Measurements from ENCODE around the gene AP1G2.

GRCh38 chr14:23561259-23561658 is 6.3 kb downstream of the AP1G2 start:
- TF ChIP-seq RAD21 (IDR thresholded peaks at IDR 0.05; ENCODE audit: low read depth) = no peak
- no peak for TF ChIP-seq TEAD4 (IDR thresholded peaks at IDR 0.05)
- TF ChIP-seq, protein P1, sequence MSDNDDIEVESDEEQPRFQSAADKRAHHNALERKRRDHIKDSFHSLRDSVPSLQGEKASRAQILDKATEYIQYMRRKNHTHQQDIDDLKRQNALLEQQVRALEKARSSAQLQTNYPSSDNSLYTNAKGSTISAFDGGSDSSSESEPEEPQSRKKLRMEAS (IDR thresholded peaks at IDR 0.05) = no peak
- TF ChIP-seq, protein P2, sequence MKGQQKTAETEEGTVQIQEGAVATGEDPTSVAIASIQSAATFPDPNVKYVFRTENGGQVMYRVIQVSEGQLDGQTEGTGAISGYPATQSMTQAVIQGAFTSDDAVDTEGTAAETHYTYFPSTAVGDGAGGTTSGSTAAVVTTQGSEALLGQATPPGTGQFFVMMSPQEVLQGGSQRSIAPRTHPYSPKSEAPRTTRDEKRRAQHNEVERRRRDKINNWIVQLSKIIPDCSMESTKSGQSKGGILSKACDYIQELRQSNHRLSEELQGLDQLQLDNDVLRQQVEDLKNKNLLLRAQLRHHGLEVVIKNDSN (IDR thresholded peaks at IDR 0.05) = no peak
- no peak for TF ChIP-seq FOXM1 (IDR thresholded peaks at IDR 0.05; ENCODE audit: borderline replicate concordance, low read depth)
- TF ChIP-seq TAF1 (IDR thresholded peaks at IDR 0.05; ENCODE audit: low read depth) = no peak
- TF ChIP-seq, protein P3, sequence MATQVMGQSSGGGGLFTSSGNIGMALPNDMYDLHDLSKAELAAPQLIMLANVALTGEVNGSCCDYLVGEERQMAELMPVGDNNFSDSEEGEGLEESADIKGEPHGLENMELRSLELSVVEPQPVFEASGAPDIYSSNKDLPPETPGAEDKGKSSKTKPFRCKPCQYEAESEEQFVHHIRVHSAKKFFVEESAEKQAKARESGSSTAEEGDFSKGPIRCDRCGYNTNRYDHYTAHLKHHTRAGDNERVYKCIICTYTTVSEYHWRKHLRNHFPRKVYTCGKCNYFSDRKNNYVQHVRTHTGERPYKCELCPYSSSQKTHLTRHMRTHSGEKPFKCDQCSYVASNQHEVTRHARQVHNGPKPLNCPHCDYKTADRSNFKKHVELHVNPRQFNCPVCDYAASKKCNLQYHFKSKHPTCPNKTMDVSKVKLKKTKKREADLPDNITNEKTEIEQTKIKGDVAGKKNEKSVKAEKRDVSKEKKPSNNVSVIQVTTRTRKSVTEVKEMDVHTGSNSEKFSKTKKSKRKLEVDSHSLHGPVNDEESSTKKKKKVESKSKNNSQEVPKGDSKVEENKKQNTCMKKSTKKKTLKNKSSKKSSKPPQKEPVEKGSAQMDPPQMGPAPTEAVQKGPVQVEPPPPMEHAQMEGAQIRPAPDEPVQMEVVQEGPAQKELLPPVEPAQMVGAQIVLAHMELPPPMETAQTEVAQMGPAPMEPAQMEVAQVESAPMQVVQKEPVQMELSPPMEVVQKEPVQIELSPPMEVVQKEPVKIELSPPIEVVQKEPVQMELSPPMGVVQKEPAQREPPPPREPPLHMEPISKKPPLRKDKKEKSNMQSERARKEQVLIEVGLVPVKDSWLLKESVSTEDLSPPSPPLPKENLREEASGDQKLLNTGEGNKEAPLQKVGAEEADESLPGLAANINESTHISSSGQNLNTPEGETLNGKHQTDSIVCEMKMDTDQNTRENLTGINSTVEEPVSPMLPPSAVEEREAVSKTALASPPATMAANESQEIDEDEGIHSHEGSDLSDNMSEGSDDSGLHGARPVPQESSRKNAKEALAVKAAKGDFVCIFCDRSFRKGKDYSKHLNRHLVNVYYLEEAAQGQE (IDR thresholded peaks at IDR 0.05; ENCODE audit: low read depth) = no peak
- no peak for TF ChIP-seq CEBPB (IDR thresholded peaks at IDR 0.05)
- TF ChIP-seq CREB1 (IDR thresholded peaks at IDR 0.05; ENCODE audit: low read depth) = no peak
- TF ChIP-seq EP300 (IDR thresholded peaks at IDR 0.05; ENCODE audit: borderline replicate concordance) = no peak
- TF ChIP-seq EGR1 (IDR thresholded peaks at IDR 0.05) = no peak

Data from Ishikawa (cell line).